Nephron (organoid): ENCODE results near the gene TMEM33.

Experiments
- H3K27ac Mint-ChIP-seq, 3 experiments: 2 replicates each; pipeline ENCODE4 v1.8.0; 2020; ENCODE audit warnings: mixed read lengths in 3 of 3, mild to moderate bottlenecking in 2 of 3, moderate library complexity in 1 of 3
- H3K27me3 Mint-ChIP-seq: 2 replicates; pipeline ENCODE4 v1.8.0; 2021; ENCODE audit warnings: low read depth, mild to moderate bottlenecking, moderate library complexity, mixed read lengths
- H3K36me3 Mint-ChIP-seq: 2 replicates; pipeline ENCODE4 v1.8.0; 2020; ENCODE audit warnings: low read depth, mixed read lengths
- H3K4me1 Mint-ChIP-seq: 2 replicates; pipeline ENCODE4 v1.8.0; 2020; ENCODE audit warnings: mixed read lengths
- H3K4me3 Mint-ChIP-seq, 3 experiments: 2 replicates each; pipeline ENCODE4 v1.8.0; 2020; ENCODE audit warnings: mild to moderate bottlenecking in 3 of 3, mixed read lengths in 3 of 3, moderate library complexity in 2 of 3
- H3K9me3 Mint-ChIP-seq: 2 replicates; pipeline ENCODE4 v1.8.0; 2020; ENCODE audit warnings: mixed read lengths
- TF ChIP-seq, protein P1 (sequence below), 3 experiments: fragments of 200-600 bp; sonication (generic); IDR thresholded peaks; one replicate each; pipeline ENCODE4 v1.5.0; 2021; ENCODE audit warnings: antibody characterized with exemption in 3 of 3; ENCODE audit not compliant: unreplicated experiment in 3 of 3

Gene TMEM33

GRCh38 chr4:41932988-41933387 is 2.2 kb upstream of the TMEM33 start:
- TF ChIP-seq, protein P1, sequence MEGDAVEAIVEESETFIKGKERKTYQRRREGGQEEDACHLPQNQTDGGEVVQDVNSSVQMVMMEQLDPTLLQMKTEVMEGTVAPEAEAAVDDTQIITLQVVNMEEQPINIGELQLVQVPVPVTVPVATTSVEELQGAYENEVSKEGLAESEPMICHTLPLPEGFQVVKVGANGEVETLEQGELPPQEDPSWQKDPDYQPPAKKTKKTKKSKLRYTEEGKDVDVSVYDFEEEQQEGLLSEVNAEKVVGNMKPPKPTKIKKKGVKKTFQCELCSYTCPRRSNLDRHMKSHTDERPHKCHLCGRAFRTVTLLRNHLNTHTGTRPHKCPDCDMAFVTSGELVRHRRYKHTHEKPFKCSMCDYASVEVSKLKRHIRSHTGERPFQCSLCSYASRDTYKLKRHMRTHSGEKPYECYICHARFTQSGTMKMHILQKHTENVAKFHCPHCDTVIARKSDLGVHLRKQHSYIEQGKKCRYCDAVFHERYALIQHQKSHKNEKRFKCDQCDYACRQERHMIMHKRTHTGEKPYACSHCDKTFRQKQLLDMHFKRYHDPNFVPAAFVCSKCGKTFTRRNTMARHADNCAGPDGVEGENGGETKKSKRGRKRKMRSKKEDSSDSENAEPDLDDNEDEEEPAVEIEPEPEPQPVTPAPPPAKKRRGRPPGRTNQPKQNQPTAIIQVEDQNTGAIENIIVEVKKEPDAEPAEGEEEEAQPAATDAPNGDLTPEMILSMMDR (IDR thresholded peaks at IDR 0.05; ENCODE audit: unreplicated experiment in 3 of 3) = no peak
- Mint-ChIP-seq H3K27me3 (peaks cover 18% of the 10 kb centered on the region), H3K4me1 (peaks cover 26% of the 10 kb centered on the region), H3K27ac (no peak overlapping the region), H3K4me3 (no peak overlapping the region), H3K36me3 (peaks cover 4% of the 10 kb centered on the region), H3K9me3 (no peaks in the 10 kb centered on the region)

DNA sequence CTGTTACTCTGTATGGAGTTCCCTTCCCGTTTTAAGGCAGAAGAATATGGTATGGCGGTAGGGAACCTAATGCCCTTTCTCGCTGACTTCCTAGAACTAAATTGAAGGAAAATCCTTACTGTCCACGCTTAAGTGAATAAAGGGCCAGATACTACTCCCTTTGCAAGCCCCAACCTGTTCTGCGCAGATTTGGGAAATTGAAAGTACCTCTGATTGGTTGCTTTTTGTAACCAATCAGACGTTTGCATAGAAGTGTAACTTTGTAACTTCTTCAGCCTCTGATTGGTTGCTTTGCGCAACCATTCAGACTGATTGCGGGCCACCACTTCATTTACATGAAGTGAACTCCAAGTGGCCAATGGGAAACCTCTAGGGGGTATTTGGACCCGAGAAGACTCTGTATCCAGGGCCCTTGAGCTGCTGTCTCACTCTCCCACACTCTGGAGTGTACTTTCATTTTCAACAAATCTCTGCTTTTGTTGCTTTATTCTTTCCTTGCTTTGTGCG is 1.2 kb upstream of the TMEM33 start:
- no peak overlapping the region for H3K27ac Mint-ChIP-seq
- H3K36me3 Mint-ChIP-seq = peaks cover 9% of the 10 kb centered on the region
- no peaks in the 10 kb centered on the region for H3K9me3 Mint-ChIP-seq
- H3K27me3 Mint-ChIP-seq = peaks cover 18% of the 10 kb centered on the region
- TF ChIP-seq, protein P1 (IDR thresholded peaks at IDR 0.05; ENCODE audit: unreplicated experiment in 3 of 3) = no peak
- peak overlapping the region; percentile 96 to 98 (median 97) for H3K4me3 Mint-ChIP-seq
- peaks cover 33% of the 10 kb centered on the region for H3K4me1 Mint-ChIP-seq

DNA sequence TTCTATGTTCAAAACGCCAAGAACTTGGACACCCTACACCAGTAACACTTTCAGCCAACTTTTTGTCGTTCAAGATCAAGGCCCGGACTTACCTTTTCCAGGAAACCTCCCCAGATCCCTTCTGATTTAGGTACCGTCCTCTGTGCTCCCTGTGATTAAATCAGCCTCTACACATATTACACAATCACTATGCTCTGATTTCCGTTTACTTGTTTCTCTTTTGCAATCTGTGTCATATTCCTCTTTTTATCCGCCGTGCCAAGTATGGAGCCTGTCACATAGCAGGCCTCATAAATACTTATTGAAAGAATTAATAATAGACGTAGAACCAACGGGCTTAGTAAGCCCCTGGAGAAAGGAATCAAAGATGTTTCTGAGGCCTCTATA is 722 bp upstream of the TMEM33 start:
- peaks cover 33% of the 10 kb centered on the region for H3K4me1 Mint-ChIP-seq
- H3K27me3 Mint-ChIP-seq = peaks cover 15% of the 10 kb centered on the region
- H3K9me3 Mint-ChIP-seq = no peaks in the 10 kb centered on the region
- peak overlapping the region; percentile 96 to 98 (median 97) for H3K4me3 Mint-ChIP-seq
- TF ChIP-seq, protein P1 (IDR thresholded peaks at IDR 0.05; ENCODE audit: unreplicated experiment in 3 of 3) = no peak
- H3K36me3 Mint-ChIP-seq = peaks cover 10% of the 10 kb centered on the region
- peak overlapping the region in 2 of 3 experiments; percentile 56 to 92 for H3K27ac Mint-ChIP-seq

DNA sequence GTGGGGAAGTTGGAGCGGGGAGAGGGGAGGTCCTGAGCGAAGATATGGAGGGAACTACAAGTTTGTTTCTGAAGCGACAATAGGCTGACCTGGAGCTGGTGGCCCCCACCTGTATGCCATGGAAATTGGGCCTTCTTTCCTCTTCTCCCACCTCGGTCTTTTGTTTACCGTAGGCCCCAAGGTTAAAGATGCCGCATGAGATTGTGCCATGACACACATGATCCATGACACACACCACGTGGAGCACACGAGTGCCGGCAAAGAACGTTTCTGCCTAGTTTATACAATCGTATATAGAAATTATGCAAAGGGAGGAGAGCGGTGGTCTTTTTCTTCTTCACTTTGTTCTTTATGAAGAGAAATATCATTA is 408 bp downstream of the TMEM33 start:
- Mint-ChIP-seq H3K27me3 (peaks cover 14% of the 10 kb centered on the region), H3K9me3 (no peaks in the 10 kb centered on the region), H3K4me3 (peak overlapping the region; percentile 96 to 98 (median 97)), H3K36me3 (peaks cover 17% of the 10 kb centered on the region), H3K27ac (peak overlapping the region; percentile 56 to 95 (median 92)), H3K4me1 (peaks cover 33% of the 10 kb centered on the region)
- TF ChIP-seq, protein P1 (IDR thresholded peaks at IDR 0.05; ENCODE audit: unreplicated experiment in 3 of 3) = no peak

GRCh38 chr4:41939016-41939626 is 3.9 kb downstream of the TMEM33 start:
- Mint-ChIP-seq H3K27me3 (no peaks in the 10 kb centered on the region), H3K27ac (no peak overlapping the region), H3K4me1 (peaks cover 33% of the 10 kb centered on the region), H3K9me3 (no peaks in the 10 kb centered on the region), H3K4me3 (no peak overlapping the region), H3K36me3 (peaks cover 31% of the 10 kb centered on the region)
- TF ChIP-seq, protein P1 (IDR thresholded peaks at IDR 0.05; ENCODE audit: unreplicated experiment in 3 of 3) = no peak

- Mint-ChIP-seq H3K36me3 (peaks cover 34% of the 10 kb centered on the region), H3K4me3 (no peak overlapping the region), H3K4me1 (peaks cover 22% of the 10 kb centered on the region), H3K27me3 (no peaks in the 10 kb centered on the region), H3K27ac (no peak overlapping the region), H3K9me3 (no peaks in the 10 kb centered on the region)
- TF ChIP-seq, protein P1 (IDR thresholded peaks at IDR 0.05; ENCODE audit: unreplicated experiment in 3 of 3) = no peak
Measured at GRCh38 chr4:41940834-41941233, 5.6 kb downstream of the TMEM33 start.
